ENCODE measurements around the gene DMD.

The DMD gene

DNA sequence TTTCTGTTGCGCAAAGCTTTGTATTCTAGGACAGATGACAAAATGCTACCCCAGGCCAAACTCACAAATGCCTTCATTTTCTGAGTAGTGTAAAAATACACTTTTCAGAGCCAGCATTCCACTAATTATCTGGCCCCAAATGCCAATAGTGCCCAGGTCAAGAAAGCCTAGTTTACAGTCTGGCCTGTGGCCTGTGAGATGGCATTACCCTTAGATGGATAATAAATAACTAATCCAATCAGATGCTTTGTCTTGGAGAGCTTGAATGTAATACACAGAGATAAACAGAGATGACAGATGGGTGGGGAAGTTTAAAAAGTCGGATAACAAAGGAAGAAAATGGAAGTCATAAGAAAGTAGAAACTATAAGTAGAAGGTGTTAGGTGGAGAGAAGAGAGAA lies 1874.9 kb downstream of the DMD start:
- H3K4me3 ChIP-seq (replicated peaks in 1 of 2; ENCODE audit: low read depth in 2 of 2, low read length in 2 of 2), result no peak overlapping the region
- DNase-seq (ENCODE audit: low read depth in 2 of 2), result no peak
- TF ChIP-seq, protein P1, sequence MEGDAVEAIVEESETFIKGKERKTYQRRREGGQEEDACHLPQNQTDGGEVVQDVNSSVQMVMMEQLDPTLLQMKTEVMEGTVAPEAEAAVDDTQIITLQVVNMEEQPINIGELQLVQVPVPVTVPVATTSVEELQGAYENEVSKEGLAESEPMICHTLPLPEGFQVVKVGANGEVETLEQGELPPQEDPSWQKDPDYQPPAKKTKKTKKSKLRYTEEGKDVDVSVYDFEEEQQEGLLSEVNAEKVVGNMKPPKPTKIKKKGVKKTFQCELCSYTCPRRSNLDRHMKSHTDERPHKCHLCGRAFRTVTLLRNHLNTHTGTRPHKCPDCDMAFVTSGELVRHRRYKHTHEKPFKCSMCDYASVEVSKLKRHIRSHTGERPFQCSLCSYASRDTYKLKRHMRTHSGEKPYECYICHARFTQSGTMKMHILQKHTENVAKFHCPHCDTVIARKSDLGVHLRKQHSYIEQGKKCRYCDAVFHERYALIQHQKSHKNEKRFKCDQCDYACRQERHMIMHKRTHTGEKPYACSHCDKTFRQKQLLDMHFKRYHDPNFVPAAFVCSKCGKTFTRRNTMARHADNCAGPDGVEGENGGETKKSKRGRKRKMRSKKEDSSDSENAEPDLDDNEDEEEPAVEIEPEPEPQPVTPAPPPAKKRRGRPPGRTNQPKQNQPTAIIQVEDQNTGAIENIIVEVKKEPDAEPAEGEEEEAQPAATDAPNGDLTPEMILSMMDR (IDR thresholded peaks at IDR 0.05; ENCODE audit: low read depth, low read length), result no peak

GRCh38 chrX:31334997-31335396 lies 1876.4 kb downstream of the DMD start:
- TF ChIP-seq, protein P1 (IDR thresholded peaks at IDR 0.05; ENCODE audit: low read depth, low read length), result no peak
- H3K4me3 ChIP-seq (replicated peaks in 1 of 2; ENCODE audit: low read depth in 2 of 2, low read length in 2 of 2), result no peak overlapping the region
- DNase-seq (ENCODE audit: low read depth in 2 of 2), result no peak

DNA sequence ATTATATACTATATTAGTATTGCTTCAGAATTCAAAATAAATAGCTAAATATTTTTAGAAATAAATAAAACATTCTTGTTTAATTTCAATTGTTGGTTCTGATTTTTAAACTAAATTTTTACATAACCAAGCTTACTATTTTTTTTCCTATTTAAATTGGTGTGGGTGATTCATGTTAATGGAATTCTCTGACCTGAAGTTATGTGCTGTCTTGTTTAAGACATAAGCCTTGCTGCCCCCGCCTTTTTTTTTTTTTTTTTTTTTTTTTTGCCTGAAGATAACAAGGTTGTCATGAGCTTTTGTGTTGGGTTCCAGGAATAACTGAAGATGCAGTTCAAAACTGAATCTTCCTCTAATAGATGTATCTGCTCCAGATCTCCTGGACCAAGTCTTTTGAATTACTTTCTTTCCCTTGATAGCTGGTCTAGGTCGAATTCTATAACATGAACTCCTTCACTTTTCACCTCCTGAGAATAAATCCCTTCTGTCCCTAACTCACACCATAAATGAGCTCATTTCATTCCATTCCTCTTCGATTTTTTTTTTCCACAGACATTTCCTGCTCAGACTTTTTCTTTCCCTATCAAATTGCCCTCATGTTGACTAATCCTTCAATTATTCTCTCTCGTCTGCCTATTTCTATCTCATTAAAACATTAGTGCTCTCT lies 1878.1 kb downstream of the DMD start:
- H3K4me3 ChIP-seq (replicated peaks in 1 of 2; ENCODE audit: low read depth in 2 of 2, low read length in 2 of 2), result no peak overlapping the region
- TF ChIP-seq, protein P1 (IDR thresholded peaks at IDR 0.05; ENCODE audit: low read depth, low read length), result no peak
- DNase-seq (ENCODE audit: low read depth in 2 of 2), result peak; percentile 84 to 85

- TF ChIP-seq, protein P1 (IDR thresholded peaks at IDR 0.05; ENCODE audit: low read depth, low read length), result no peak
- no peak for DNase-seq (ENCODE audit: low read depth in 2 of 2)
- H3K4me3 ChIP-seq (replicated peaks in 1 of 2; ENCODE audit: low read depth in 2 of 2, low read length in 2 of 2), result no peak overlapping the region
Measured at GRCh38 chrX:31331928-31332327, 1879.4 kb downstream of the DMD start.

DNA sequence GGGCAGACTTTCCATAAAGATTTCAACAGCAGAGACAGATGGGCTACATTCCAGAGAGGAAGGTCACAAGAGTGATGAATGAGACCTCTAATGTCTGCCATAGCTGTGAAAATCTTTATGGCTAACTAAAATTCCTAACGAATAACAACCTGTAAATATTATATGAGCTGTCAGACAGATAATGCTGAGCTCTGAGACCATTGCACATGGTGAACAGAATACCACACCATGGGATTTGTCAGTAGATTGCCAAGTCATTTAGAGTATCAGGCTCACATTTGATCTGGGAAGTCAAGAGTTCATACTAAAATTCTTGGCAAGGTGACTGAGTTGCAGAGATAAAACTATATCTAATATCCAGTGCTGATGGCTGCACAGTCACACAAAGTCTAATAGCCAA lies 1880.3 kb downstream of the DMD start:
- TF ChIP-seq, protein P1 (IDR thresholded peaks at IDR 0.05; ENCODE audit: low read depth, low read length), result no peak
- no peak for DNase-seq (ENCODE audit: low read depth in 2 of 2)
- H3K4me3 ChIP-seq (replicated peaks in 1 of 2; ENCODE audit: low read depth in 2 of 2, low read length in 2 of 2), result no peak overlapping the region

DNA sequence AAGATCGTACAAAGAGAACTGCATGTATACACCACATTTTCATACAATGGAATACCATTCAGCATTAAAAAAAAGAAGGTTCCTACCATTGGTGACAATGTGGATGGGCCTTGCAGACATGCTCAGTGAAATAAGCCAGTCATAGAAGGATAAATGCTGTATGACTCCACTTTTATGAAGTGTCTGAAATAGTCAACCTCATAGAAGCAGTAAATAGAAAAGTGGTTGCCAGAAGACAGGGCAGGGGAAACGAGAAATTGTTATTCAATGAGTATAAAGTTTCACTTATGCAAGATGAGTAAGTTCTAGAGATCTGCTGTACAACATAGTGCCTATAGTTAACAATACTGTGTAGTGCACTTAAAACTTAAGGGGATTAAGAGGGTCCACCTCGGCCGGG lies 1882.1 kb downstream of the DMD start:
- H3K4me3 ChIP-seq (replicated peaks in 1 of 2; ENCODE audit: low read depth in 2 of 2, low read length in 2 of 2), result no peak overlapping the region
- DNase-seq (ENCODE audit: low read depth in 2 of 2), result no peak
- TF ChIP-seq, protein P1 (IDR thresholded peaks at IDR 0.05; ENCODE audit: low read depth, low read length), result no peak

GRCh38 chrX:31323658-31324057 lies 1887.7 kb downstream of the DMD start:
- TF ChIP-seq, protein P1 (IDR thresholded peaks at IDR 0.05; ENCODE audit: low read depth, low read length), result no peak
- no peak overlapping the region for H3K4me3 ChIP-seq (replicated peaks in 1 of 2; ENCODE audit: low read depth in 2 of 2, low read length in 2 of 2)
- DNase-seq (ENCODE audit: low read depth in 2 of 2), result no peak
